Thyroid gland (tissue), 4 donors: ENCODE measurements around the gene GPR173.

ENCODE experiments used
- CTCF ChIP-seq, 6 experiments: fragments of 200-600 bp in 3 of 6; fragments of 450-650 bp in 3 of 6; sonication (generic) in 3 of 6; IDR thresholded peaks; one replicate each; pipeline ENCODE4 v1.5.1; 2016 to 2019; ENCODE audit warnings: antibody characterized with exemption in 6 of 6, mild to moderate bottlenecking in 2 of 6, inconsistent platforms in 1 of 6, moderate library complexity in 1 of 6
- POLR2A ChIP-seq, 2 donors: fragments of 450-650 bp; IDR thresholded peaks; one replicate each; pipeline ENCODE4 v1.6.1; 2017; ENCODE audit warnings: antibody characterized with exemption in 2 of 2, mild to moderate bottlenecking in 2 of 2, moderate library complexity in 1 of 2

GRCh38 chrX:53049127-53049517, 533 bp downstream of the GPR173 start:
- no peak for TF ChIP-seq CTCF (IDR thresholded peaks at IDR 0.05)
- TF ChIP-seq POLR2A (IDR thresholded peaks at IDR 0.05), result no peak
